OCI-LY1 (cell line): ENCODE data around the gene HOTAIR.

ENCODE experiments used
- EZH2 ChIP-seq: fragments of 200-600 bp; sonication (generic), shearing (Covaris generic); IDR thresholded peaks from 2 replicates; pipeline ENCODE4 v1.8.0; 2017; ENCODE audit warnings: borderline replicate concordance, mixed run types, mild to moderate bottlenecking, antibody characterized with exemption, low read length, moderate library complexity, mixed read lengths
- TF ChIP-seq, protein P1 (sequence below): fragments of 200-600 bp; sonication (generic), shearing (Covaris generic); IDR thresholded peaks from 2 replicates; pipeline ENCODE4 v1.5.1; 2017; ENCODE audit warnings: mild to moderate bottlenecking, antibody characterized with exemption, low read length, moderate library complexity, mixed read lengths

DNA sequence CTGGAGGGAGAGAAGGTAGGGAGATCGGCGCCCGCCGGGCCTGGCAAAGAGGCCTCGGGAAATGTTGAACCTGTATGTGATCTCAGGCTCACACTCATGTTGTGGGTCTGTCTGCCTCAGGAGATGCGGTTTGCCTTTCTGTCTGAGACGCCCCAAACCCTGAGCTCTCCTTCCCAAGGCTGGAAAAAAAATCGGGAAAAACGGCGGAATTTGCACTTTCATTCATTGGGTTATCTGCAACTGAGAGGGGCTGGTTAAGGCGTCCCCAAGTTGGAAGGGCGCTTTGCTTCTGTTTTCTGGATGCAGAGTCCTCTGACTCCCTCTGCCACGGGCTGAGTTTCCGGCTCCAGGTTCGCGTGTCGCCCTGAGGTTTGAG lies 20.2 kb upstream of the HOTAIR start:
- TF ChIP-seq, protein P1, sequence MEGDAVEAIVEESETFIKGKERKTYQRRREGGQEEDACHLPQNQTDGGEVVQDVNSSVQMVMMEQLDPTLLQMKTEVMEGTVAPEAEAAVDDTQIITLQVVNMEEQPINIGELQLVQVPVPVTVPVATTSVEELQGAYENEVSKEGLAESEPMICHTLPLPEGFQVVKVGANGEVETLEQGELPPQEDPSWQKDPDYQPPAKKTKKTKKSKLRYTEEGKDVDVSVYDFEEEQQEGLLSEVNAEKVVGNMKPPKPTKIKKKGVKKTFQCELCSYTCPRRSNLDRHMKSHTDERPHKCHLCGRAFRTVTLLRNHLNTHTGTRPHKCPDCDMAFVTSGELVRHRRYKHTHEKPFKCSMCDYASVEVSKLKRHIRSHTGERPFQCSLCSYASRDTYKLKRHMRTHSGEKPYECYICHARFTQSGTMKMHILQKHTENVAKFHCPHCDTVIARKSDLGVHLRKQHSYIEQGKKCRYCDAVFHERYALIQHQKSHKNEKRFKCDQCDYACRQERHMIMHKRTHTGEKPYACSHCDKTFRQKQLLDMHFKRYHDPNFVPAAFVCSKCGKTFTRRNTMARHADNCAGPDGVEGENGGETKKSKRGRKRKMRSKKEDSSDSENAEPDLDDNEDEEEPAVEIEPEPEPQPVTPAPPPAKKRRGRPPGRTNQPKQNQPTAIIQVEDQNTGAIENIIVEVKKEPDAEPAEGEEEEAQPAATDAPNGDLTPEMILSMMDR, result no peak
- TF ChIP-seq EZH2, result no peak
